ENCODE measurements around the gene STXBP5L.
"Not testable (repeated sequence)": the region's sequence is repeated elsewhere in the genome, so short reads cannot be mapped to it uniquely, and the experiment has no call there.

The STXBP5L gene

GRCh38 chr3:121274411-121274810 is 366.4 kb downstream of the STXBP5L start:
- no peak overlapping the region for H3K4me3 ChIP-seq (ENCODE audit: low read length)
- TF ChIP-seq CTCF (conservative IDR thresholded peaks at IDR 0.05; ENCODE audit: low read length) = no peak
- DNase-seq (ENCODE audit: low read depth) = no peak

GRCh38 chr3:121295452-121295851 is 387.4 kb downstream of the STXBP5L start:
- TF ChIP-seq CTCF (conservative IDR thresholded peaks at IDR 0.05; ENCODE audit: low read length) = no peak

DNA sequence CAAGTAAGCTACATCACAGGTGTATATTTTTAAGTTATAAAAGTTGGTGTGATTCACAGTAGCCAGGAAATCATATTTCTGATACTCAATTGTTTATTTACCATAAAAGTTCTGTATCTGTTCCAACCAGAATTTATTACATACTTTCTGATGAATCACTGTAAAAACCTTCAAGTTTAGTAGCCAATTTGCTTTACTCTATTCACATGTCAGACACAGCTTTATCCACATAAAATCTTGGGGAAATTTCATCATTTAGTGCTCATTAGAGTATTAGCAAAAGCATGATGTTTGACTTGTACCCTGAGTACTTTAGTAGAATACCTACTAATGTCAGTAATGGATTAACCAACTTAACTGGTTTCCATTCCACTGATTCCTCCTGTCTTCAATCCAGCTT is 388.0 kb downstream of the STXBP5L start:
- no peak for DNase-seq (ENCODE audit: low read depth)
- no peak overlapping the region for H3K4me3 ChIP-seq (ENCODE audit: low read length)
- no peak for TF ChIP-seq CTCF (conservative IDR thresholded peaks at IDR 0.05; ENCODE audit: low read length)

More at GRCh38 chr3:121295452-121295851, 387.4 kb downstream of the STXBP5L start:
- no peak for DNase-seq (ENCODE audit: low read depth)
- H3K4me3 ChIP-seq (ENCODE audit: low read length) = no peak overlapping the region

DNA sequence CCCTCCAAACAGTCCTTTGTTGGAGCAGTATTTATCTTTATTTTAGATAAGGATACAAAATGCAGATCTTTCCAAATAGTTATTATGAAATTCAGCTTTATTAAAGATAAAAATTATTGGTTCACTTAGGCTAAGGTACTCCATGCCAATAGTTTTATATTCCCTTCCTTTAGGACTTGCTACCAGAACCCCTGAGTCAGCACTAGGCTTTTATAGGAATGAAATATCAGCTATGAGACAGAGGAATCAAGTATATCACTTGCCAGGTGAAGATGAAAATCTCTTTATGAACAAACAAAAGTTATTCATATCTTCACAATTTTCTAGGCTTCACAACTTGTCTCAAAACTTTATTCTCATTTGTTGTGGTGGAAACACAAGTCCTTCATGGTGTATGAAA is 416.3 kb downstream of the STXBP5L start:
- TF ChIP-seq CTCF (conservative IDR thresholded peaks at IDR 0.05; ENCODE audit: low read length) = no peak
- H3K4me3 ChIP-seq (ENCODE audit: low read length) = no peak overlapping the region
- no peak for DNase-seq (ENCODE audit: low read depth)

DNA sequence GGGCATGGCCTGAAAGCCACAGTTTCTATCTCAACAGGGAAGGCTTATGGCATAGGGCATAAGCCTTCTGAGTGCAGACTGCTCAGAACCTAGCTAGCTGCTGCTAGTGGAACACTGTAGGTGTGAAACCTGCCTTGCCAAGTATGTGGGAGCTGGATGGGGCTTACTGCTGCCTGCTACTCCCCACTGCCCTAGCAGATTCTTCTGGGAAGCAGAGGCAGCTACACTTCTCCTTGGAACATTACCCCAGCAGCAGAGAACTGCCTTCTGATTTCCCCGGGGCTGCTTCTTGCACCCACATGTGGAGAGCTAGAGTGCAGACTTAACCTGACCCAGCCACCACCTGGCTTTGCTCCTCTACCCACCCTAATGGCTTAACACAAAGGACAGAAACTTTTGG is 422.1 kb downstream of the STXBP5L start:
- DNase-seq (ENCODE audit: low read depth) = no peak
- H3K4me3 ChIP-seq (ENCODE audit: low read length) = no peak overlapping the region
- TF ChIP-seq CTCF (conservative IDR thresholded peaks at IDR 0.05; ENCODE audit: low read length) = no peak

GRCh38 chr3:121330634-121331033 is 422.6 kb downstream of the STXBP5L start:
- no peak for DNase-seq (ENCODE audit: low read depth)
- H3K4me3 ChIP-seq (ENCODE audit: low read length) = no peak overlapping the region
- TF ChIP-seq CTCF (conservative IDR thresholded peaks at IDR 0.05; ENCODE audit: low read length) = no peak

DNA sequence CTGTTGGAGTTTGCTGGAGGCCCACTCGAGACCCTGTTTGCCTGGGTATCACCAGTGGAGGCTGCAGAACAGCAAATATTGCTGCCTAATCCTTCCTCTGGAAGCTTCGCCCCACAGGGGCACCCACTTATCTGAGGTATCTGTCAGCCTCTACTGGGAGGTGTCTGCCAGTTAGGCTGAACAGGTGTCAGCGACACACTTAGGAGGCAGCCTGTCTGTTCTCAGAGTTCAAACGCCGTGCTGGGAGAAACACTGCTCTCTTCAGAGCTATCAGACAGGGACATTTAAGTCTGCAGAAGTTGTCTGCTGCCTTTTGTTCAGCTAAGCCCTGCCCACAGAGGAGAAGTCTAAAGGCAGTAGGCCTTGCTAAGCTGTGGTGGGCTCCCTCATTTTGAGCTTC is 448.0 kb downstream of the STXBP5L start:
- DNase-seq (ENCODE audit: low read depth); H3K4me3 ChIP-seq (ENCODE audit: low read length): not testable (repeated sequence)

All from AG10803 (cell line).